Spleen (tissue), 11 donors: ENCODE measurements around the gene ADNP. TPM values are rescaled to one million over a fixed set of nuclear protein-coding genes. Genes with fewer than 3 reads are reported as not detected.

Source experiments
- DNase-seq: peaks from one replicate; pipeline ENCODE4 v3.0.0-alpha.2; 2020
- H3K27ac ChIP-seq, 8 donors: fragments of 200-600 bp; sonication (generic) in 7 of 8; 1 replicate in 4 of 8; 2 replicates in 4 of 8; pipeline versions ENCODE4 v1.5.0 to v1.8.0; 2016 to 2021; ENCODE audit warnings: inconsistent platforms in 4 of 8, mild to moderate bottlenecking in 4 of 8, moderate library complexity in 1 of 8
- H3K27me3 ChIP-seq, 7 donors: fragments of 200-600 bp; sonication (generic) in 6 of 7; replicated peaks in 1 of 7; 1 replicate in 4 of 7; 2 replicates in 3 of 7; pipeline versions ENCODE4 v1.5.0 to v1.8.0; 2016 to 2021; ENCODE audit warnings: inconsistent platforms in 3 of 7, mild to moderate bottlenecking in 1 of 7
- H3K36me3 ChIP-seq, 6 donors: fragments of 200-600 bp; sonication (generic) in 5 of 6; 1 replicate in 4 of 6; 2 replicates in 2 of 6; pipeline versions ENCODE4 v1.5.0 to v1.8.0; 2016 to 2021; ENCODE audit warnings: inconsistent platforms in 2 of 6
- H3K4me1 ChIP-seq, 6 donors: fragments of 200-600 bp; sonication (generic) in 5 of 6; 1 replicate in 3 of 6; 2 replicates in 3 of 6; pipeline versions ENCODE4 v1.5.0 to v1.8.0; 2016 to 2021; ENCODE audit warnings: inconsistent platforms in 3 of 6
- H3K4me3 ChIP-seq, 8 donors: fragments of 200-600 bp; sonication (generic) in 7 of 8; 1 replicate in 4 of 8; 2 replicates in 4 of 8; pipeline versions ENCODE4 v1.5.0 to v1.8.0; 2016 to 2021; ENCODE audit warnings: inconsistent platforms in 4 of 8, mild to moderate bottlenecking in 4 of 8, moderate library complexity in 2 of 8
- H3K9me3 ChIP-seq, 8 donors: fragments of 200-600 bp; sonication (generic) in 7 of 8; 1 replicate in 4 of 8; 2 replicates in 4 of 8; pipeline versions ENCODE4 v1.5.0 to v1.8.0; 2016 to 2021; ENCODE audit warnings: inconsistent platforms in 4 of 8
- CTCF ChIP-seq, 11 experiments: fragments of 200-600 bp in 7 of 11; fragments of 450-650 bp in 4 of 11; sonication (generic) in 4 of 11; IDR thresholded peaks in 8 of 11; conservative IDR thresholded peaks in 3 of 11; 1 replicate in 7 of 11; 2 replicates in 4 of 11; pipeline versions ENCODE4 v1.4.0 to v1.8.0; 2016 to 2021; ENCODE audit warnings: antibody characterized with exemption in 11 of 11, inconsistent platforms in 4 of 11, mild to moderate bottlenecking in 1 of 11
- POLR2A ChIP-seq, 3 donors: fragments of 450-650 bp; IDR thresholded peaks; one replicate each; pipeline ENCODE4 v1.5.1; 2017; ENCODE audit warnings: antibody characterized with exemption in 3 of 3, mild to moderate bottlenecking in 1 of 3
- POLR2AphosphoS5 ChIP-seq, 3 donors: sonication (generic); formaldehyde crosslinking; IDR thresholded peaks; one replicate each; pipeline ENCODE4 v1.5.1; 2017; ENCODE audit warnings: antibody characterized with exemption in 3 of 3
- WGBS, 5 donors: extraction: QIAGEN DNeasy Blood & Tissue Kit in 3 of 5; methylation state at CpG; one replicate each; pipeline versions ENCODE4 v1.1.5 to v1.1.7; 2013 to 2018; 5-methylcytosine and 5-hydroxymethylcytosine counted together
- intact Hi-C: fragments of 100-400 bp; cut with DNase I; formaldehyde crosslinking; loops from one replicate; pipeline ENCODE4 v1.15.0; 2023; ENCODE audit warnings: low total_unique reads
- polyA plus RNA-seq, 3 donors: library from polyadenylated mRNA; stranded (reverse); fragments of 200-250 nt; gene quantifications; one replicate each; pipeline ENCODE4 v1.2.1, GENCODE V29; 2013
- total RNA-seq, 7 donors: library from RNA; depleted of rRNA in 3 of 7; stranded (reverse); fragments of >200 nt in 3 of 7; fragmentation: NEBNext Ultra II Directional in 4 of 7; extraction: Animal tissue kit (Norgen Biotek cat#: 25700) in 4 of 7; gene quantifications; one replicate each; pipeline versions ENCODE4 v1.1.0 to v1.2.1, GENCODE V29; 2016 to 2021
- donor health status: healthy with polysubstance abuse.
- donor health status: DM: no; HTN: no; CAD: no; lungs with moderate emphysema.
- donor health status: DM: no; HTN: no; CAD: no.
- donor health status: Bipolar disorder and iron deficiency.
- donor health status: healthy.
- donor health status: DM: no; HTN: no; CAD: no.
- donor health status: DM: yes; HTN: yes; CAD: no.

Gene ADNP
- total and polyA plus RNA-seq, 10 donors: 30.6 to 78.8 (median 61.3) TPM

- Histone ChIP-seq H3K9me3 (no peaks in the 10 kb centered on the region), H3K27me3 (peaks cover 0 to 4% (median 0%) of the 10 kb centered on the region in 7 donors), H3K4me3 (no peak overlapping the region), H3K4me1 (peaks cover 0 to 11% (median 0%) of the 10 kb centered on the region in 6 donors), H3K36me3 (no peaks in the 10 kb centered on the region), H3K27ac (no peak overlapping the region)
- TF ChIP-seq POLR2A (IDR thresholded peaks at IDR 0.05): no peak
- TF ChIP-seq CTCF (IDR thresholded peaks at IDR 0.05 in 8 of 11, conservative IDR thresholded peaks at IDR 0.05 in 3 of 11): no peak
- no peak for TF ChIP-seq POLR2AphosphoS5 (IDR thresholded peaks at IDR 0.05)
- intact Hi-C loops: no loop called here
- 90 to 96% (median 92%) methylated on average over 10 of the region's 10 CpGs for WGBS, 5 donors
- DNase-seq: no peak
These were observed 44.6 kb upstream of the ADNP start for GRCh38 chr20:50975701-50976330.

GRCh38 chr20:50969912-50970311 lies 38.7 kb upstream of the ADNP start:
- DNase-seq: no peak
- Histone ChIP-seq H3K4me1 (no peaks in the 10 kb centered on the region), H3K4me3 (no peak overlapping the region), H3K27me3 (no peaks in the 10 kb centered on the region), H3K27ac (no peak overlapping the region), H3K9me3 (no peaks in the 10 kb centered on the region), H3K36me3 (no peaks in the 10 kb centered on the region)
- intact Hi-C loops: no loop called here
- TF ChIP-seq POLR2AphosphoS5 (IDR thresholded peaks at IDR 0.05) (no peak), POLR2A (IDR thresholded peaks at IDR 0.05) (no peak), CTCF (IDR thresholded peaks at IDR 0.05 in 8 of 11, conservative IDR thresholded peaks at IDR 0.05 in 3 of 11) (no peak)
- WGBS, 5 donors: 81 to 87% (median 86%) methylated on average over 8 of the region's 8 CpGs

GRCh38 chr20:50969435-50969834 lies 38.2 kb upstream of the ADNP start:
- DNase-seq: no peak
- intact Hi-C loops: no loop called here
- Histone ChIP-seq H3K36me3 (no peaks in the 10 kb centered on the region), H3K27me3 (no peaks in the 10 kb centered on the region), H3K4me1 (no peaks in the 10 kb centered on the region), H3K27ac (no peak overlapping the region), H3K4me3 (no peak overlapping the region), H3K9me3 (no peaks in the 10 kb centered on the region)
- 86 to 94% (median 91%) methylated on average over 5 of the region's 5 CpGs for WGBS, 5 donors
- TF ChIP-seq CTCF (IDR thresholded peaks at IDR 0.05 in 8 of 11, conservative IDR thresholded peaks at IDR 0.05 in 3 of 11) (no peak), POLR2AphosphoS5 (IDR thresholded peaks at IDR 0.05) (no peak), POLR2A (IDR thresholded peaks at IDR 0.05) (no peak)

GRCh38 chr20:50968289-50968688 lies 37.1 kb upstream of the ADNP start:
- no peak for DNase-seq
- intact Hi-C loops: no loop called here
- TF ChIP-seq POLR2AphosphoS5 (IDR thresholded peaks at IDR 0.05) (no peak), POLR2A (IDR thresholded peaks at IDR 0.05) (no peak), CTCF (IDR thresholded peaks at IDR 0.05 in 8 of 11, conservative IDR thresholded peaks at IDR 0.05 in 3 of 11) (no peak)
- no peaks in the 10 kb centered on the region for H3K9me3 ChIP-seq
- H3K27me3 ChIP-seq: no peaks in the 10 kb centered on the region
- WGBS, 5 donors: 84 to 87% (median 85%) methylated on average over 9 of the region's 9 CpGs
- no peaks in the 10 kb centered on the region for H3K36me3 ChIP-seq
- H3K4me1 ChIP-seq: no peaks in the 10 kb centered on the region
- H3K27ac ChIP-seq: no peak overlapping the region
- no peak overlapping the region for H3K4me3 ChIP-seq
